SJCRH30 (cell line): ENCODE data around the gene IER3IP1. TPM values are rescaled to one million over a fixed set of nuclear protein-coding genes. Genes with fewer than 3 reads are reported as not detected.
"Not testable (repeated sequence)": the region's sequence is repeated elsewhere in the genome, so short reads cannot be mapped to it uniquely, and the experiment has no call there.

Experiments used
- DNase-seq, 2 experiments: peaks; one replicate each; pipeline ENCODE4 v3.0.0-alpha.2; 2015 to 2020
- H3K27ac ChIP-seq: fragments of 250-450 bp; sonication (Bioruptor Pico); 2 replicates; pipeline ENCODE4 v1.5.1; 2020; ENCODE audit warnings: mild to moderate bottlenecking, moderate library complexity
- H3K27me3 ChIP-seq: fragments of 250-450 bp; sonication (Bioruptor Pico); 2 replicates; pipeline ENCODE4 v1.5.1; 2020; ENCODE audit warnings: mild to moderate bottlenecking, moderate library complexity
- H3K36me3 ChIP-seq: fragments of 250-450 bp; sonication (Bioruptor Pico); 2 replicates; pipeline ENCODE4 v1.5.1; 2020; ENCODE audit warnings: mild to moderate bottlenecking, moderate library complexity
- H3K4me1 ChIP-seq: fragments of 250-450 bp; sonication (Bioruptor Pico); 2 replicates; pipeline ENCODE4 v1.5.1; 2020; ENCODE audit warnings: mild to moderate bottlenecking, moderate library complexity
- H3K4me3 ChIP-seq: fragments of 250-450 bp; sonication (Bioruptor Pico); 2 replicates; pipeline ENCODE4 v1.5.1; 2020; ENCODE audit warnings: mild to moderate bottlenecking, moderate library complexity
- H3K9me3 ChIP-seq: fragments of 250-450 bp; sonication (Bioruptor Pico); replicated peaks from 2 replicates; pipeline ENCODE4 v1.5.1; 2020; ENCODE audit warnings: mild to moderate bottlenecking, moderate library complexity
- total RNA-seq: library from RNA; depleted of rRNA; stranded (reverse); fragments of >200 nt; shearing (Covaris generic); gene quantifications from 2 replicates; pipeline ENCODE4 v1.2.3, GENCODE V29; 2014; rRNA removed

Gene IER3IP1, protein sequence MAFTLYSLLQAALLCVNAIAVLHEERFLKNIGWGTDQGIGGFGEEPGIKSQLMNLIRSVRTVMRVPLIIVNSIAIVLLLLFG
- total RNA-seq, result 26.3 and 26.4 TPM in 2 replicates

DNA sequence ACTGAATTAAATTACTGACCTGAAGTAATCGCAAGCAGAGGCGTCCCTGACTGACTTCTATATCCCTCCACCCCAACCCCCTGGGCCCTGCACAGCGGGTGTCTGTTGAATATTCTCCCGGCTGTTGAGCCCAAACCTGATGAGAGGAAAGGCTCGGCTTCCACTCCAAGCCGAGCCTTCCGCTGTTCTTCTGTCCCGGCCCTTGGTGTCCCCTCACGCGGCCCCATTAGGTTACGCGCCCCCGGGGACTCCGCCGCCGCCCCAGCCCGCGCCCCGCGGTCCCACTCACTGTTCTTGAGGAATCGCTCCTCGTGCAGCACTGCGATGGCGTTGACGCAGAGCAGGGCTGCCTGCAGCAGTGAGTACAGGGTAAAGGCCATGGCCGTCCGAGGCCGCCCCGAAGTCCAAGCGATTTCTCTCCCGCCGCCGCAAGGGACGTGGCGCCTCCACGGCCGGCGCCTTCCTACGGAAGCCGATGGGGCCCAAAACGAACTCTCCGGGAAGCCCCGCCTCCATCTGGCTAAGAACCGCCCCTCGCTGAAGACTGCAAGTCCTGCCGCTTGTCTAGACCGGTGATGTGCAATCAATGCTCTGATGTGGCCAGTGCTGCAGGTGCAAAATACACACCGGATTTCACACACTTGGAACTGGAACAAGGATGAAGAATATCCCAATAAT, at the start of gene IER3IP1:
Gene IER3IP1 (minus strand): TSS at position 467 of the 678 bp plus-strand sequence. CDS start 87 bp downstream, at position 380.
- Histone ChIP-seq H3K9me3 (no peaks in the 10 kb centered on the region), H3K27me3 (no peaks in the 10 kb centered on the region), H3K4me1 (no peaks in the 10 kb centered on the region), H3K36me3 (peaks cover 4% of the 10 kb centered on the region; the same call in 1 of the 2 replicates), H3K27ac (peak within 1 kb of the TSS; percentile 86), H3K4me3 (peak within 1 kb of the TSS; percentile 92)
- peak; percentile 81 to 86 for DNase-seq

DNA sequence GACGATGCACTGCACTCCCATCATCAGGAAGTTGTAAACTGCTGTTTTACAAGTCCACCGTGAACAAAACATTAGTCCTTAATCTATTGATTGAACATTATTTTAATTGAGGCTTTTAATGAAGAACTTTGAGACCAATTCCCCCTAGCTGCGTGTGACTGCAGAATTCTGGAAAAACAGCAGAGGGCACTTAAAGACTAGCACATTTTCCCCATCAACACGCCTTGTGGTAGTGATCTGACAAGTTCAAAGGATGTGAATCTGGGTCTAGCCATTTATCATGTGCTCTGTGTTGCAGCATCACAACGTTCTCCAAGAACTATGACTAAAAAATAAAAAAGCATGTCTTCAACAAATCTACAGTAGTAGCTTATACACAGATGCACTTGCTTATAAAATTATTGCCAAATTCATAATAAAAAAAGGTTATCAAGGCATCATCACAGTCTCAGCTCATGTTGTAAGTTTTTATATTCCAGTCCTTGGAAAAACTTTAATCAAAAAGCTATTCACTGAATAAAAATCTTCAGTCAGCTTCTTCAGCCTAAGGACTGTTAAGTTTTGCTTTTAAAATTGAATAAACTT, 39.5 kb upstream of the IER3IP1 start:
- peak in 1 of 2 experiments; percentile 32 for DNase-seq
- H3K27me3 ChIP-seq, result no peaks in the 10 kb centered on the region
- H3K36me3 ChIP-seq, result no peaks in the 10 kb centered on the region
- H3K9me3 ChIP-seq, result no peaks in the 10 kb centered on the region
- H3K27ac ChIP-seq, result no peak overlapping the region
- no peaks in the 10 kb centered on the region for H3K4me1 ChIP-seq
- H3K4me3 ChIP-seq, result no peak overlapping the region

DNA sequence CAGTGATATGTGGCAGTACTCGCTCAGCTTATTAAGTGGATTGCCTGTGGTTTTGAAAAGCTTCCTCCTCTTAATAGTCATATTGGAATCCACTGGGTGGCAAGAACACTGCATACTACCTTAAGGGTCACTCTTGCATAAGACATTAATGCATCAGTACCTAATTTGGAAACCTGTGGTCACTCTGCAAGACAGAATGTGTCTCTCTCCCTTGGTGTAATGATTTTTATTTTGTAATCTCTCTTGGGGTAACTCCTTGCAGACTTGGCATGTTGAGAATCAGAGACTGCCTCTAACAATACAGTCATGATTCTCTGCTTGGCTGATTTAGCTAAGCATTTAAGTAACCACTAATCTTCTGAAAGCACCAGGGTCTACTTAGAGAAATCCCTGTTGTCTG, 33.0 kb upstream of the IER3IP1 start:
- H3K9me3 ChIP-seq, result no peaks in the 10 kb centered on the region
- H3K27ac ChIP-seq, result no peak overlapping the region
- no peaks in the 10 kb centered on the region for H3K27me3 ChIP-seq
- no peak overlapping the region for H3K4me3 ChIP-seq
- no peak for DNase-seq
- H3K4me1 ChIP-seq, result no peaks in the 10 kb centered on the region
- H3K36me3 ChIP-seq, result no peaks in the 10 kb centered on the region

DNA sequence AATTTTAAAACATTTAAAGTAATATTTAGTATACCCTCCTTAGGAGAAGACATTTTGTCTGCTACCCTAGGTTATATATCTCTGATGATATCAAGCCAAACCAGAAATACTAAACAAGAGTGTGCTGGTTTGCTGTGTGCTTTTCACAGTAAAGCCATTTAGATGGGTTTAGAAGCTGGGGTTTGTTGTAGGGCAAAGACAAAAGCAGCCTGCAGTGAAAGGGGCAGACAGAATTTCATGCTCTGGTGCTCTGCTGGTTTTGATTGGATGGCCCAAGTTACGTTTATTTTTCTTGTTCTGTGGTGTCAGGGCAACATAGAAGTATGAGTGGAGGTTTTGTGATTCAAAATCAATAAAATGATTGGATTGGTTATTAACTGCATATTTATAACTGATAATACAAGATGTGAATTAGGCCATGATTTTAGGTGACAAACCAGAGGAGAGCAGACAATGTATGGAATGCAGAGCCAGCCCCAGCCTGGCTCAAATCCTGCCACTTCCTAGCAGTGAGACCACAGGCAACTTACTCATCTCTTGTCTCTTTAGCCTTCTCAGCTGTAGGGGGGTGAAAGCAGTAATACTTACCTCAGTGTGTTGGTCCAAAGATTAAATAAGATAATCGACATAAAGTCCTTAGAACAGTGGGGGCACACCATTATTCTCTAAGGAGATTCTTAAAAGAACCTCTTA, 30.9 kb upstream of the IER3IP1 start:
- H3K36me3 ChIP-seq, result no peaks in the 10 kb centered on the region
- H3K4me1 ChIP-seq, result no peaks in the 10 kb centered on the region
- DNase-seq, result peak in 1 of 2 experiments; percentile 4
- no peaks in the 10 kb centered on the region for H3K27me3 ChIP-seq
- H3K4me3 ChIP-seq, result no peak overlapping the region
- H3K9me3 ChIP-seq, result no peaks in the 10 kb centered on the region
- H3K27ac ChIP-seq, result no peak overlapping the region

DNA sequence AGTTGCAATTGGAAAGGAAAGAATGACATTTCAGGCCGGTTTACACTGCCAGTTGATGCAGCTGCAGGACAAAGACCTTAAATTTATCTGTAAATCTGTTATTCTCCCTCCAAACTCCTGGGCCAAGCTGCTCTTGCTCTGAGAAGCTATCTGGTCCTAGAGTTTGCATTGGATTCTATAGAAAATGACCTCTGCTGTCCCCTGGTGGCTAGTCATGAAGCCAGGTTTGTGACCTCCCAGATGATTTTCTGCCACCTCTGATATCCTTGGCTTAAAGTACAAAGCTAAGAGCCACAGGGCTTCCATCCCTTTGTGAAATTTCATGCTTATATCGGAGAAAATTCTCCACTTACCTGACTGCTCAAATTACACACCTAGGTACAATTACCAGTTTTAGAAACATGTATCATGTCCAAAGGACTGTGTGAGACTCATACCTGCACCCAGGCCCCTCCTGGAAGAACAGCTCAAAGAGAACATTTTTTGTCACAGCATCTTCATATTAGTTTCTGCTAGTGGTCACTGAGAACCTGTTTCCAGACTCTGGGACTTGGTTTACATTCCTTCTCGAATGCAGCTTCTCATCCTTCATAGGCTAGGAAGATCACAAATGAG, 28.9 kb upstream of the IER3IP1 start:
- Histone ChIP-seq H3K4me3 (no peak overlapping the region), H3K27me3 (no peaks in the 10 kb centered on the region), H3K27ac (no peak overlapping the region), H3K4me1 (no peaks in the 10 kb centered on the region), H3K9me3 (no peaks in the 10 kb centered on the region), H3K36me3 (no peaks in the 10 kb centered on the region)
- DNase-seq, result peak; percentile 14 to 60

DNA sequence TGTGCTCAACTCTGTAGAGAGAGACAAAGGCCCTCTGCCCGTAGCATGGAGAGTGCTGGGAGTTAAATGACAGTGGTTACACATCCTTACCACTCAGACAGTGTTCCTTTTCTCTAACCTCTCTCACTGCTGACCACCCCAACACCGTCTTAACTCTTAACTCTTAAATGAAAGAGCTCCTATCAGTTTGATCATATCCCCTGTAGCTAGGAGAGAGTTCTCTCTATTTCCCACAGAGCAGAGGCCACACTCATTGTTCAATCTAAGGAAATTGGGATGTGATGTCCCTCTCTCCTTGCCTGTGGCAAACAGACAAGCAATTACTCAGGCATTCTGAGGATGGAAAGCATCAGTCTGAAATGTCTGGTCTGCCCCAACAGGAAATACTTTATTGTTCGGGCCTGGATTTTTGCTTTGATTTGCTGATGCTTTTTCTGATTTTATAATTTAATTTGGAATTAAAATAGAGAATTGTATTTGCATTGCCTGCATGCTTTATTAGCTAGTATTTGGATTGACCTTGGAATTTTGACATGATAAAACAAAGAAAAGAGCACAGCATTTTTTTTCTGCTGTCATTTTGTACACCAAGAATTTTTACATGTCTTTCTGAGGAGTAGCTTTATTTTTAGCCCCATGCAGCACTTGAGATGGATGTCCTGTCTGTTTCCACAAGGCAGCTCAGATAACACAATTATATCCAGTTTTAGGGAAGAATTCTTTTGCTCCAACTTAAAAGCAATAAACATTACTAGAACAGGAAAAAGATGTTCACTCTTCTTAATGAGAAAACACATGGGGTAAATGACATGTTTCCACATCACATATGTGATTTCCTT, 27.7 kb upstream of the IER3IP1 start:
- no peak for DNase-seq
- no peaks in the 10 kb centered on the region for H3K4me1 ChIP-seq
- H3K27me3 ChIP-seq, result no peaks in the 10 kb centered on the region
- H3K9me3 ChIP-seq, result no peaks in the 10 kb centered on the region
- no peak overlapping the region for H3K4me3 ChIP-seq
- no peaks in the 10 kb centered on the region for H3K36me3 ChIP-seq
- H3K27ac ChIP-seq, result no peak overlapping the region

DNA sequence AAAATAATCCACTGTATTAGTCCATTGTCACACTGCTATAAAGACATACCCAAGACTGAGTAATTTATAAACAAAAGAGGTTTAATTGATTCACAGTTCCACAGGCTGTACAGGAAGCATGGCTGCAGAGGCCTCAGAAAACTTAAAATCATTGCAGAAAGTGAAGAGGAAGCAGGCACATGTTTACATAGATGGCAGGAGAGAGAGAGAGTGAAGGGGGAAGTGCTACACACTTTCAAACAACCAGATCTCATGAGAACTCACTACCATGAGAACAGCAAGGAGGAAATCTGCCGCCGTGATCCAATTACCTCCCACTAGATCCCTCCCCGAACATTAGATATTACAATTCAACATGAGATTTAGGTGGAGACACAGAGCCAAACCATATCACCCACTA, 19.8 kb upstream of the IER3IP1 start:
- not testable (repeated sequence) for H3K4me3 ChIP-seq, H3K27ac ChIP-seq, H3K27me3 ChIP-seq, H3K36me3 ChIP-seq, DNase-seq, H3K9me3 ChIP-seq, H3K4me1 ChIP-seq

DNA sequence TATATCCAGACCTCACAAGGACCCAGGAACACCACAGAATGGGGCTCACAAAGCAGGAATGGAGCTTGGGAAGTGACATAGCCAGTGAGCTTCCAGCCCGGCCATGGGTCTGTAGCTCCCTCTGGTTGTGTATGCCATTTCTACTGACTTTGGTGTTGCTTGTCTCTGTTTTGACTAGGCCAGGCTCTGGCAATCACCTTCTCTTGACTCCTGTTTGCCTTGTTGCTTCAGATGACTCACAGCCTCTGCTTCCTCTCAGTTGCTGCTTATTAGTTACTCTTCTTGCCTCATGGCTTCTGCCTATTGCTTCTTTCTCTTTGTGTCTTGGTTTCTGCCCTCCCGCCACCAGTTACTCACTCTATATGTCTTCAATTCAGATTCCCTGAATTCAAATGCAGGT, 15.8 kb upstream of the IER3IP1 start:
- no peaks in the 10 kb centered on the region for H3K27me3 ChIP-seq
- H3K36me3 ChIP-seq, result no peaks in the 10 kb centered on the region
- no peak overlapping the region for H3K27ac ChIP-seq
- H3K4me3 ChIP-seq, result no peak overlapping the region
- no peak for DNase-seq
- H3K4me1 ChIP-seq, result no peaks in the 10 kb centered on the region
- no peaks in the 10 kb centered on the region for H3K9me3 ChIP-seq

DNA sequence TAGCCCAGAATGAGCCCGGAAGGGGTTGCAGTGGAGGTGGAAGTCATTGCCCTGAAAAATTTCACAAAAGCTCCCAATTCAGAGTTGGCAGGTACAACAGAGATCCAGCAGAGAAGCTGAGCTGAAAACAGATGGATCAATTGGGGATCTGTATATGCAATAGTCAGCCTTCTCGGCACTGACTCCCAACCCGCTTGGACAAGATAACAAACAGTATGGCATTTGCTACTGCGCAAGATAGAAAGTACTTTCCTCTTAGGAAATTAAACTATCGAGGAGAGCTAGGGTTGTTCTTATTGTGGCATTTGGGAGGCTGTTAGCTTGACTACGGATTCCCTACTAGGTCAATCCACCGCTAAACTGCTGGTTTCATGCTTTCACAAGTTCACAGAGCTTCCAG, 11.6 kb upstream of the IER3IP1 start:
- H3K27ac ChIP-seq, result no peak overlapping the region
- no peaks in the 10 kb centered on the region for H3K9me3 ChIP-seq
- H3K4me1 ChIP-seq, result no peaks in the 10 kb centered on the region
- H3K4me3 ChIP-seq, result no peak overlapping the region
- no peak for DNase-seq
- H3K27me3 ChIP-seq, result no peaks in the 10 kb centered on the region
- no peaks in the 10 kb centered on the region for H3K36me3 ChIP-seq

DNA sequence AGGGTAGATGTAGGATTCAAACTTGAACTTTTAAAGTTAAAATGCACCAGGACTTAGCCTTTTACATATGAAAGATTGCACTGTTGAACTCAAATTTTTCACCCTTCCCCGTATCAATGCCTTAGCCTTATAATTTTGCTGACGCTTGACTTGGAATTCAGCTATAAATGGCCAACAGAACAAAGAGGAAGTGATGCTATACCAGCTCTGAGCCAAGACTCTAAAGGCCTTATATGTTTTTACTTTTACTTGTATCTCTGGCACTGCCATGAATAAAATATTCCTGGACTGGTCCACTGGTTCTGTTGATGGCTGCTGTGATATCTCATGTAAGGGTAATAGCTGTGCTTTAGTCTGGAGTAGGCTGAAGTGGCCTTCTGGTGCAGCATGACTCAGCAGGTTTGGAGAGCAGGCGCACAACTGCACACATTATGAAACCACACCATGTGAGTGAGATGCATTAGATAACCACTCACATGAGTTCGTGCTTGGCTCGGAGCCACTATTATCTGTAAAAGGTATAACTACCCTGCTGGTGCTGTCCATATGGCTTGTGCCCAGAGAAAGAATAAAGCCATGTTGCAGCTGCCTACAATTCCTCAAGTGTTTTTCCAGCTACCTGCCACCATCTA, 8.4 kb upstream of the IER3IP1 start:
- H3K4me1 ChIP-seq, result no peaks in the 10 kb centered on the region
- DNase-seq, result peak; percentile 24 to 29
- H3K27ac ChIP-seq, result no peak overlapping the region
- H3K27me3 ChIP-seq, result no peaks in the 10 kb centered on the region
- H3K4me3 ChIP-seq, result no peak overlapping the region
- no peaks in the 10 kb centered on the region for H3K9me3 ChIP-seq
- H3K36me3 ChIP-seq, result no peaks in the 10 kb centered on the region

DNA sequence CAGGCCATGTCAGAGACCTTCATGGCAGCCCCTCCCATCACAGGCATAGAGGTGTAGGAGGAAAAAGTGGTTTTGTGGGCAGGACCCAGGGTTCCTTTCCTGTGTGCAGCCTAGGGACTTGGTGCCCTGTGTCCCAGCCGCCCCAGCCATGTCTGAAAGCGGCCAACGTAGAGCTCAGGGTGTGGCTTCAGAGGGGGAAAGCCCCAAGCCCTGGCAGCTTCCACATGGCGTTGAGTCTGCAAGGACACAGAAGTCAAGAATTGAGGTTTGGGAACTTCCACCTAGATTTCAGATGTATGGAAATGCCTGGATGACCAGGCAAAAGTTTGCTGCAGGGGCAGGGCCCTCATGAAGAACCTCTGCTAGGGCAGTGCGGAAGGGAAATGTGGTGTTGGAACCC, 6.0 kb upstream of the IER3IP1 start:
- H3K4me3 ChIP-seq, H3K9me3 ChIP-seq, H3K27ac ChIP-seq, H3K4me1 ChIP-seq, H3K36me3 ChIP-seq, DNase-seq, H3K27me3 ChIP-seq: not testable (repeated sequence)

DNA sequence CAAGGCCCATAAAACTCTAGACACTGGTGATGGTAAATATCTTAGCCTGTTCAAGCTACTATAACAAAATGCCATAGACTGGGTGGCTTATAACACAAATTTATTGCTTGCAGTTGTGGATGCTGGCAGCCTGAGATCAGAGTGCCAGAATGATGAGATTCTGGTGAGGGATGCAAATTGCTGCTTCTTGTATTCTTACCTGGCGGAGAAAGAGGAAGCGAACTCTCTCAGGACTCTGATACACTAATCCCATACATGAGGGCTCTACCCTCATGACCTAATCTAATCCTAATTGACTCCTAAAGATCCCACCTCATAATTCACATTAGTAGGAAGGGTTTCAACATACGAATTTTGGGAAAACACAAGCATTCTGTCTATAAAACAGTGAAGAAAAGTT, 4.6 kb upstream of the IER3IP1 start:
- Histone ChIP-seq H3K4me3 (no peak overlapping the region), H3K4me1 (no peaks in the 10 kb centered on the region), H3K27ac (no peak overlapping the region), H3K27me3 (no peaks in the 10 kb centered on the region), H3K36me3 (no peaks in the 10 kb centered on the region), H3K9me3 (no peaks in the 10 kb centered on the region)
- no peak for DNase-seq

DNA sequence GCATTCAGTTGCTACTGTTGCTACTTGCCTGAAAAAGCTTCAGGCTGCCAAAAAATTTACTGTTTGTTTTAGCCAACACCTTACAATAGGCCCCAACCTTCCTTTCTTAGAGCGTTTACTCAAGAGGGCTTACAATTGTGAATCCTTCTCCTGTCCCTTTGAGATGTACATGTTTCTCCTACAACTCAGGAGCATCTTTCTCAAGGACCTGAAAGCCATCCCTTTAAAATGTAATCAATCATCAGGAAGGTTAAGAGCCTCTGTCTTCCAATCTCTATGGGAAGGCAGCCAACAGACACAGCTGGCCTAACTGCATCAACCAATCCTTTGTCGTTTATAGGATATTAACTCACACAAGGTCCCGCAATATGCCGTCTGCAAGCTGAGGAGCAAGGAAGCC, 3.4 kb upstream of the IER3IP1 start:
- no peaks in the 10 kb centered on the region for H3K27me3 ChIP-seq
- H3K36me3 ChIP-seq, result no peaks in the 10 kb centered on the region
- no peaks in the 10 kb centered on the region for H3K9me3 ChIP-seq
- H3K4me3 ChIP-seq, result no peak overlapping the region
- H3K4me1 ChIP-seq, result no peaks in the 10 kb centered on the region
- peak in 1 of 2 experiments; percentile 14 for DNase-seq
- no peak overlapping the region for H3K27ac ChIP-seq
